GM19035 (cell line): ENCODE data around the gene ZKSCAN5.
"Not testable (repeated sequence)": the region's sequence is repeated elsewhere in the genome, so short reads cannot be mapped to it uniquely, and the experiment has no call there.

ENCODE experiments used
- ATAC-seq: cut with Tn5 transposase; IDR thresholded peaks from one replicate; pipeline ENCODE4 v1.9.1; 2021; ENCODE audit not compliant: unreplicated experiment

Gene ZKSCAN5

GRCh38 chr7:99551767-99552463, 47.5 kb downstream of the ZKSCAN5 start, which contains the start of gene FAM200A:
TSS of gene FAM200A (minus strand) at chr7:99552114. CDS start at chr7:99548407, 3,707 bp downstream.
- ATAC-seq, result peak; percentile 88

DNA sequence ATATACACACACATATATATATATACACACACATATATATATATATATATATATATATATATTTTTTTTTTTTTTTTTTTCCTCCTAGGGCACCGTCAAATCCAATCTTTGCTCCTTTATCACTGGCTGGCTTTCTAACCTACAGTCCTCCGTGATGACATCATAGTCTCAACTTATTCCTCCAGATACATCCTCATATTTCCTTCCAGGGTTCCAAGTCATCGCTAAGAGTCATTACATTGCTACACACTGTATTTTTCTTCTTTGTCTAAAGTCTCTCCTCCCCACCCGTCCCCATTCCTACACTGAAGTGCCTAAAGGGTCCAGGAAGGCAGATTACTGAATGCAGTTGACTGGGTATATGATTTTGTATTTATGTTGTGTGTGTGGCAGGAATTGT, 48.6 kb downstream of the ZKSCAN5 start:
- ATAC-seq, result no peak

DNA sequence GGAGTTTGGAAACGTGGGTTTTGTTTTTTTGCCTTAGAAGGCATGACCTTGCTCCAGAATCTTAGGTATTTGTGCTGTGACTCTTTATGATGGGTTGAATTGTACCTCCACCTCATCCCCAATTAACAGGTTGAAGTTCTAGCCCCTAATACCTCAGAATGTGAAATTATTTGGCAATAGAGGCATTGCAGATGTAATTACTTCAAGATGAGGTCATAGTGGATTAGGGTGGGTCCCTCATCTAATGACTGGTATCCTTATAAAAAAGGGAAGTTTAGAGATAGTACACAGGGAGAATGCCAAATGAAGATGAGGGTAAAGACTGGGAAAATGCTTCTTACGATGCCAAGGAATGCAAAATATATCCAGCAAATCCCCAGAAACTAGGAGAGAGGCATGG, 50.5 kb downstream of the ZKSCAN5 start:
- no peak for ATAC-seq

- no peak for ATAC-seq
Observed at GRCh38 chr7:99557196-99557607, 52.7 kb downstream of the ZKSCAN5 start.

- ATAC-seq, result peak; percentile 51
Observed at GRCh38 chr7:99557940-99558305, 53.5 kb downstream of the ZKSCAN5 start.

- ATAC-seq, result peak; percentile 80
Observed at GRCh38 chr7:99558306-99559174, 54.1 kb downstream of the ZKSCAN5 start, which contains the start of gene ZNF655. TSS of gene ZNF655 (plus strand) at chr7:99558642. CDS start at chr7:99560560, 1,918 bp downstream.

GRCh38 chr7:99559175-99559915, 54.9 kb downstream of the ZKSCAN5 start:
- no peak for ATAC-seq

GRCh38 chr7:99560834-99561736, 56.6 kb downstream of the ZKSCAN5 start:
- no peak for ATAC-seq

- ATAC-seq, result no peak
Observed at GRCh38 chr7:99561737-99562051, 57.2 kb downstream of the ZKSCAN5 start.

GRCh38 chr7:99562114-99562784, 57.8 kb downstream of the ZKSCAN5 start:
- ATAC-seq, result no peak

- ATAC-seq, result no peak
Observed at GRCh38 chr7:99562832-99563231, 58.4 kb downstream of the ZKSCAN5 start.

DNA sequence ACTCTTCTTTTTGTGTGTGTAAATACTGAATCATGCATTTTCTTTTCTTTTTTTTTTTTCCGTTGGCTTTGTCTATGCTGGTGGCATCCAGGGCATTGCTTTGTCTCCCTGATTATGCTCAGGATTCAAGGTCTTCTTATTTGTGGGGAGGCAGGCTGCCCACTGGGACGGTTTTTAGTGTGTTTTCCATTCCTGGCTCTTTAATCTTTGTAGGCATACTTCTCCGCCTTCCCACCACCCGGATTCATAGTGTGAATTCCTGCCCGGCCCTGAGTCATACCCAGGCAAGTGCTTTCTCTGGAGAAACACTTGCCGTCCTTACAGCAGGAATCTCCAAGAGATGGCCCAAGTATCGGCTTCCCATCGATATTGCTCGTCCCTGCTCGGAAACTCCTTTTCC, 59.2 kb downstream of the ZKSCAN5 start:
- no peak for ATAC-seq

GRCh38 chr7:99568770-99569169, 64.3 kb downstream of the ZKSCAN5 start:
- ATAC-seq, result not testable (repeated sequence)

GRCh38 chr7:99571768-99572167, 67.3 kb downstream of the ZKSCAN5 start:
- ATAC-seq, result no peak

DNA sequence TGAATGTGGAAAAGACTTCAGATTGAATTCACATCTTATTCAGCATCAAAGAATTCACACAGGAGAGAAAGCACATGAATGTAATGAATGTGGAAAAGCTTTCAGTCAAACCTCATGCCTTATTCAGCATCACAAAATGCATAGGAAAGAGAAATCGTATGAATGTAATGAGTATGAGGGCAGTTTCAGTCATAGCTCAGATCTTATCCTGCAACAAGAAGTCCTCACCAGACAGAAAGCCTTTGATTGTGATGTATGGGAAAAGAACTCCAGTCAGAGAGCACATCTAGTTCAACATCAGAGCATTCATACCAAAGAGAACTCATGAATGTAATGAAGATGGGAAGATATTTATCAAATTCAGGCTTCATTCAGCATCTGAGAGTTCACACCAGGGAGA, 68.8 kb downstream of the ZKSCAN5 start:
- no peak for ATAC-seq

DNA sequence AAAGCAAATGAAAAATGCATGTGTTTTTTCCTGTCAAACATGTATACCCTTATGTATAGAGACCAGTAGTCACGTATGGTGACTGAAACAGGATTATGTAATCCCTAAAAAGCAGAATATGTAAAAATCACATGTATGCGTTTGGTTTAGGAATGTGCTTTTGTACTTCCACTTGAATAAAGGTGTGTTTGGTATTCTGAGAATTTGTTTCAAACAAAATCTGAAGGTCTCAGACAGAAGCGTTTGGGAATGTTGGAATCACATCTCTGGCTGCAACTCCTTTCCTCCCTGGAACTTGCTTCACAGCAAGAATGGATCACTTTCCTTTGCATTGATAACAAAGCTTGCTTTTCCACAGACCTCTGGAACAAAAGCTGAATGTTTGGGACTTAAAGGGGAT, 71.8 kb downstream of the ZKSCAN5 start:
- no peak for ATAC-seq

GRCh38 chr7:99579281-99579955, 75.0 kb downstream of the ZKSCAN5 start:
- no peak for ATAC-seq

DNA sequence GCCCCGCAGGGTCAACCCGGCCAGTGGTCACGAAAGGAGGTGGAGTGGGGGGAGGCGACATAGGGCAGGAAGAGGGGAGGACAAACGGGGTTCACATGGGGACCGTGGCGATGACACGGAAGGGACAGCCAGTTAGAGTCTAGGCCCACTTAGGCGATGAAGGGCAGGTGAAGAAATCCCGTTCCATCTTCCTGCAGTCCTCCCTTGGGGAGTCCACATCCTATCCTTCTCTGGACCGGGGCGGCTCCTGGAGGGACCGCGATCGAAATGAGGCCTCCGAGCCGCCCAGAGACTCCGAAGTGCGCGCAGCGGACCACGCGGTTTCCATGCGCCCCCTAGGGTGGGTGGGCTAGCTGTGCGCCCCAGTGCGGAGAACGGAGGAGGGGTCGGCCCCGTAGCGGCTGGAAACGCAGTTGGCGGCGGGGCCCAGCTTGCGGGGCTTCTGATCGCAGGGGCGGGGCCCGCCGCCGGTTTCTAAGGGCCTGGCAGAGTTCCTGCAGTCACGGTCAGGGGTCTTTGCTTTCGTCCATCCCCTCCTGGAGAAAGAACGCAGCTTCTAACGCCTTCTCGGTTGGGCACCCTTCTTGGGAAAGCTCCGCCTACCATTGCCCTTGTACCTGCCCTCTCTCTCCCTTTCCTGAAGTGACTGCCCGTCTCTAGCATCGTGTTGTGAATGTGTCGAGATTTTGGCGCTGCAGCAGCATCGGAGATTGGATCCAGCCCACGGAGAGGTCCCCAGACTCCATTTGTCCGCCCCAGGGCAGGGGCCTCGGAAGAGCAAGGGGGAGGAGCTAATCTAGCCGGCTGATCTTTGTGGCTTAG, 75.7 kb downstream of the ZKSCAN5 start:
- ATAC-seq, result no peak
